ENCODE measurements around the gene ATP7B. TPM values are rescaled to one million over a fixed set of nuclear protein-coding genes. Genes with fewer than 3 reads are reported as not detected.
A peak's percentile ranks its signal among the peaks of the same experiment; 100 is the strongest.

Gene ATP7B
- polyA plus RNA-seq, 1 donor, result 47.4 TPM

DNA sequence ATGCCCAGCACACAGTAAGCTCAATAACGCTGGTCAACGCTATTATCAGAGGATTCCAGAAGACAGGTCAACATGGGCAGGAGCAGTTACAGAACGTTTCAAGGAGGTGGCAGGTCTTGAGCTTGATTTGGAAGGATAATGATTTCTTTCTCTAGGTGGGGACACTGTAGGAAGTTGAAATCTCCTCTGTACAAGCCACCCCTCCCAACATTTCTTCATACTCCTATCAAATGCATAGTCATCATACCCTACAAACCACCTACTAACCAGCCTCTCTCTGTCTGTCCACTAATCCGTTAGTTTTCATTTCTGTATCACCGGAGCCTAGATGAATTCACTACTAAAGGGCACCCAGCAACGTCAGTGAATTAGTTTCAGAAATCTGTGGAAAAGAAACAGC is 1.3 kb downstream of the ATP7B start:
- Histone ChIP-seq H3K4me1 (ENCODE audit: control insufficient read depth, insufficient read depth, low read length) (peaks cover 15% of the 10 kb centered on the region), H3K4me3 (ENCODE audit: low read length) (no peak overlapping the region), H3K9me3 (ENCODE audit: control insufficient read depth, low read depth, low read length) (no peaks in the 10 kb centered on the region), H3K27ac (ENCODE audit: low read length) (no peak overlapping the region), H3K27me3 (ENCODE audit: control insufficient read depth, insufficient read depth, low read length) (no peaks in the 10 kb centered on the region), H3K36me3 (ENCODE audit: control insufficient read depth, insufficient read depth, low read length) (no peaks in the 10 kb centered on the region)
- no peak for DNase-seq
- WGBS (ENCODE audit: insufficient coverage, low lambda C conversion rate), result no CpG with 5 or more reads among the region's 6 CpGs

DNA sequence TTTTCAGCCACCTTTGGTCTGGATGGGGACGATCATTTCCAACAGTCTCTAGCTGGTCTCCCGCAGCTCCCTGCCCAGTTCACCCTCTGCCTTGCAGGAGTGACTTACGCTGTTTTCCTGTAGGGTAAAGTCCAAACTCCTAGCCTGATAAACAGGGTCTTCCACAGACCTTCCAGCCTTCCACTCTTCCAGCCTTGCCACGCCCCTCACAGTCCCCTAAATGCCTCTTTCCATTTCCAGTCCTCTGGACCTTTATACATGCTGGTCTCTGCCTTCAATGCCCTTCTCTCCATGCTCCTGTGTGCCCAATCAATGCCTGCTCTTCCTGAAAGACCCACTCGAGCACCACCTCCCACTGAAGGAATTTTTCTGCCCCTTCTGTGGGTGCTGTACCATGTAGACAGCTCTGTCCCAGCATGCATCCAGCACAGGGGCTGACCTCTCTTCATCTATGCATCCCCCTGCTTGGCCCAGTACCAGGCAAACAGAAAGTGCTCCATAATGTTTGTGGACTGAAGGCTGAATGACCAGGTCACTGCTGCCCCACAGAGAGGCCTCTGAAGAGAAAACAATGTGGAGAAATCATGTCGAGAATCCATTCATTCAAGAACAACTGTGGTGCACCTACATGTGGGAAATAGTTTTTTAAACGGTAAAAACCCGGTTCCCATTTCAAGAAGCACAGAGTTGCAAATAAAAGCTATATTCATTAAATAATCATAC is 4.6 kb downstream of the ATP7B start:
- WGBS (ENCODE audit: insufficient coverage, low lambda C conversion rate), result 80% methylated on average over 1 of the region's 8 CpGs
- no peaks in the 10 kb centered on the region for H3K27me3 ChIP-seq (ENCODE audit: control insufficient read depth, insufficient read depth, low read length)
- peak overlapping the region; percentile 73 for H3K27ac ChIP-seq (ENCODE audit: low read length)
- no peaks in the 10 kb centered on the region for H3K9me3 ChIP-seq (ENCODE audit: control insufficient read depth, low read depth, low read length)
- peak; percentile 66 to 85 for DNase-seq
- H3K4me3 ChIP-seq (ENCODE audit: low read length), result peak overlapping the region; percentile 8
- no peaks in the 10 kb centered on the region for H3K36me3 ChIP-seq (ENCODE audit: control insufficient read depth, insufficient read depth, low read length)
- peaks cover 29% of the 10 kb centered on the region for H3K4me1 ChIP-seq (ENCODE audit: control insufficient read depth, insufficient read depth, low read length)

DNA sequence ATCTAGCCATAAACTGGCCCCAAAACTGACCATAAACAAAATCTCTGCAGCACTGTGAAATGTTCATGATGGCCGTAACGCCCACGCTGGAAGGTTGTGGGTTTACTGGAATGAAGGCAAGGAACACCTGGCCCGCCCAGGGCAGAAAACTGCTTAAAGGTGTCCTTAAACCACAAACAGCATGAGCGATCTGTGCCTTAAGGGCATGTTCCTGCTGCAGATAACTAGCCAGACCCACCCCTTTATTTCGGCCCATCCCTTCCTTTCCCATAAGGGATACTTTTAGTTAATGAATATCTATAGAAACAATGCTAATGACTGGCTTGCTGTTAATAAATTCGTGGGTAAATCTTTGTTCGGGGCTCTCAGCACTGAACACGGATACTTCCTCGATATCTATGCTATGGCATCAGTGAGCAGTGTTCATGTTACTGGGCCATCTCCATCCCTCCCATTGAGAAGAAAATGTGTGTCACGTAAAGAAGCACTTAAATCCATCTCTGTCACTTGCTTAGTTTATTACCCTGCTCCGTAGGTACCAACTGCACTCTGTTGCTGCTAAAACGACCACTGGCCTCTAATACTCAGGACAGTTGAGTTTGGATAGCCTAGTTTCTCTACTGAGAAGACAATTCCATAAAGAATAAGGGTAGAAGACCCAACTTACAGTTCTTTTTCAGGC is 5.3 kb downstream of the ATP7B start:
- H3K27ac ChIP-seq (ENCODE audit: low read length), result peak overlapping the region; percentile 73
- peaks cover 29% of the 10 kb centered on the region for H3K4me1 ChIP-seq (ENCODE audit: control insufficient read depth, insufficient read depth, low read length)
- no peaks in the 10 kb centered on the region for H3K36me3 ChIP-seq (ENCODE audit: control insufficient read depth, insufficient read depth, low read length)

DNA sequence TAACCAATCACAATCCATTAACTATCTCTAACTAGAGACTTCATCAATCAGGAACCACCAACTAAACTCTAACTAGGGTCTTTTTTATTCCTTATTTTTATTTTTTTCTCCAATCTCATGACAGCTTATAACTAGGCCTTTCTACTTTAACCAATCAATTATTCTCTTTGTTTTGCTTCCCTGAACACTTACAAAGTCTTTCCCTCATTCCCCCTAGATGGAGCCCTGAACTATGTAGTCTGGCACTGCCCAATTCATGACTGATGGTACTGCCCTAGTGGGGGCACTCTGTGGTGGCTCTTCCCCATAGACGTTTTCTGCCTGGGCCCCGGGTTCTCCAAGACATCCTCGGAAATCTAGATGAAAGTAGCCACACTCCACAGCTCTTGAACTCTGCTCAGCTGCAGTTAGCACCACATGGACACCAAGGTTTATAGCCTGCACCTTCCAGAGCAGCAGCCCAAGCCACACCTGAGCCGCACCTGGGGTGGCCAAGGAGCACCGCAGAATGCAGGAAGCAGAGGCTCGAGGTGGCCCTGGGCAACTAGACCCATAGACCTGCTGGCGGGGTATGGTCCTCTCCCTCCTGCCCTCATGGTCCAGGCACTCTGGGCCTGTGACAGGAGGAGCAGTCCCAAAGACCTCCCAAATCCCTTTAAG is 6.6 kb downstream of the ATP7B start:
- no CpG with 5 or more reads among the region's 7 CpGs for WGBS (ENCODE audit: insufficient coverage, low lambda C conversion rate)
- H3K9me3 ChIP-seq (ENCODE audit: control insufficient read depth, low read depth, low read length), result no peaks in the 10 kb centered on the region
- H3K4me3 ChIP-seq (ENCODE audit: low read length), result no peak overlapping the region
- H3K4me1 ChIP-seq (ENCODE audit: control insufficient read depth, insufficient read depth, low read length), result peaks cover 35% of the 10 kb centered on the region
- H3K27ac ChIP-seq (ENCODE audit: low read length), result peak overlapping the region; percentile 44
- no peaks in the 10 kb centered on the region for H3K36me3 ChIP-seq (ENCODE audit: control insufficient read depth, insufficient read depth, low read length)
- peak in 1 of 2 donors; percentile 65 for DNase-seq
- no peaks in the 10 kb centered on the region for H3K27me3 ChIP-seq (ENCODE audit: control insufficient read depth, insufficient read depth, low read length)

More for the DNA sequence above, 5.3 kb downstream of the ATP7B start:
- WGBS (ENCODE audit: insufficient coverage, low lambda C conversion rate), result 89% methylated on average over 3 of the region's 13 CpGs
- no peaks in the 10 kb centered on the region for H3K9me3 ChIP-seq (ENCODE audit: control insufficient read depth, low read depth, low read length)
- H3K27me3 ChIP-seq (ENCODE audit: control insufficient read depth, insufficient read depth, low read length), result no peaks in the 10 kb centered on the region
- peak in 1 of 2 donors; percentile 73 for DNase-seq
- H3K4me3 ChIP-seq (ENCODE audit: low read length), result peak overlapping the region; percentile 8

DNA sequence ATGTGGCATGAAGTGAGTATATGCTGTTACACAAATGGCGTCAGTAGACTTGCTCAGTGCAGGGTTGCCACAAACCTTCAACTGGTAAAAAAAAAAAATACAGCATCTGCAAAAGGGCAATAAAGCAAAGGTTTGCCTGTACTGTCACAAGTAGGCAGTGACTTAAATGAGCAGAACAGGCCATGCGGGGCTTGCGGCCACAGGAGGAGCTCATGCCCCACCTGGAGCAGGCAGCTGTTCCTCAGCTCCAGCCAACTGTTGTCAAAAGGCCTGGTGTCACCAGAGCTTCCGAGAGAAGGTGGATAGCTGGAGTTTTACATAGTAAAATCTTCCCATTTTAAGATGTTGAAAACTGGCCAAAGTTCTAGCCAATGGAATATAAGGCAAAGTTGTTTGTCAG is 7.7 kb downstream of the ATP7B start:
- H3K4me3 ChIP-seq (ENCODE audit: low read length), result no peak overlapping the region
- no peaks in the 10 kb centered on the region for H3K9me3 ChIP-seq (ENCODE audit: control insufficient read depth, low read depth, low read length)
- no peaks in the 10 kb centered on the region for H3K27me3 ChIP-seq (ENCODE audit: control insufficient read depth, insufficient read depth, low read length)
- H3K4me1 ChIP-seq (ENCODE audit: control insufficient read depth, insufficient read depth, low read length), result peaks cover 46% of the 10 kb centered on the region
- H3K27ac ChIP-seq (ENCODE audit: low read length), result peak overlapping the region; percentile 17
- DNase-seq, result peak in 1 of 2 donors; percentile 74
- WGBS (ENCODE audit: insufficient coverage, low lambda C conversion rate), result no CpG with 5 or more reads among the region's 4 CpGs
- no peaks in the 10 kb centered on the region for H3K36me3 ChIP-seq (ENCODE audit: control insufficient read depth, insufficient read depth, low read length)

DNA sequence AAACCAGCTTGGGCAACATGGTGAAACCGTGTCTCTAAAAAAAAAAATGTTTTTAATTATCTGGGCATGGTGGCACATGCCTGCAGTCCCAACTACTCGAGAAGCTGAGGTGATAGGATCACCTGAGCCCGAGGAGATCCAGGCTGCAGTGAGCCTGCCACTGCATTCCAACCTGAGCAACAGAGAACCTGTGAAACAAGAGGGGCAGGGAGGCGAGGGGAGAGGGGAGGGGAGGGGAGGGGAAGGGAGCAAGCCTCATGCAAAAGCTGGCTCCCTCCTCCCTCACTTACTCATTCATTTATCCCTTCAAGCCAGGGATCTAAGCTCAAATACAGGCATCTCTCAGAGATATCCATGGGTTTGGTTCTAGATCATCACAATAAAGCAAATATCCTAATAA is 8.9 kb downstream of the ATP7B start:
- no CpG with 5 or more reads among the region's 4 CpGs for WGBS (ENCODE audit: insufficient coverage, low lambda C conversion rate)
- Histone ChIP-seq H3K36me3 (ENCODE audit: control insufficient read depth, insufficient read depth, low read length) (no peaks in the 10 kb centered on the region), H3K27ac (ENCODE audit: low read length) (no peak overlapping the region), H3K4me3 (ENCODE audit: low read length) (no peak overlapping the region), H3K9me3 (ENCODE audit: control insufficient read depth, low read depth, low read length) (no peaks in the 10 kb centered on the region), H3K4me1 (ENCODE audit: control insufficient read depth, insufficient read depth, low read length) (peaks cover 53% of the 10 kb centered on the region), H3K27me3 (ENCODE audit: control insufficient read depth, insufficient read depth, low read length) (no peaks in the 10 kb centered on the region)
- DNase-seq, result no peak

DNA sequence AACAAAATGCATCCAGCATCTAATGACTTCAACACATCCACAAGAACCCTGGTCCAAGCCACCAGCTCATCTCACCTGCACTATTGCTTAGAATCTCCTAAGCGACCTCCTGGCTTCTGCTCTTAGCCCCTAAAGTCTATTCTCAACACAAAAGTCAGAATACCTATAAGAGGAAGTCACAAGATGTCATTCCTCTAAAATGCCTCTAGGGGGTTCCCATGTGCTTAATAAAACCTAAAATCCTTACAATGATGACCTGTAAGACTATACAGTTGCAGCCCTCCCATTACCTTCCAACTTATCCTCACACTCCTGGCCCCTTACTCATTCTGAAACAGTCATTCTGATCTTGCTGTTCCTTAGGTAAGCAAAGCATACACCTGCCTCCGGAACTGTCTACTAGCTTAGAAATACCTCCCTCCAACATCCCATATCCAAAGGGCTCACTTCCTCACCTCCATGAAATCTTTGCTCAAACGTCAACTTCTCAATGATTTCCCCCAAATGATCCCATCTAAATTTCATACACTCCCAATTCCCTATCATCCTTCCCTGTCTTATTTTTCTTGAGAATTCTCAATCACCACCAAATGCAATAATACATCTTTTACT is 10.0 kb downstream of the ATP7B start:
- DNase-seq, result no peak
- Histone ChIP-seq H3K36me3 (ENCODE audit: control insufficient read depth, insufficient read depth, low read length) (no peaks in the 10 kb centered on the region), H3K4me1 (ENCODE audit: control insufficient read depth, insufficient read depth, low read length) (peaks cover 57% of the 10 kb centered on the region), H3K4me3 (ENCODE audit: low read length) (no peak overlapping the region), H3K9me3 (ENCODE audit: control insufficient read depth, low read depth, low read length) (no peaks in the 10 kb centered on the region), H3K27me3 (ENCODE audit: control insufficient read depth, insufficient read depth, low read length) (no peaks in the 10 kb centered on the region), H3K27ac (ENCODE audit: low read length) (no peak overlapping the region)
- WGBS (ENCODE audit: insufficient coverage, low lambda C conversion rate), result 80% methylated on average over 2 of the region's 3 CpGs

DNA sequence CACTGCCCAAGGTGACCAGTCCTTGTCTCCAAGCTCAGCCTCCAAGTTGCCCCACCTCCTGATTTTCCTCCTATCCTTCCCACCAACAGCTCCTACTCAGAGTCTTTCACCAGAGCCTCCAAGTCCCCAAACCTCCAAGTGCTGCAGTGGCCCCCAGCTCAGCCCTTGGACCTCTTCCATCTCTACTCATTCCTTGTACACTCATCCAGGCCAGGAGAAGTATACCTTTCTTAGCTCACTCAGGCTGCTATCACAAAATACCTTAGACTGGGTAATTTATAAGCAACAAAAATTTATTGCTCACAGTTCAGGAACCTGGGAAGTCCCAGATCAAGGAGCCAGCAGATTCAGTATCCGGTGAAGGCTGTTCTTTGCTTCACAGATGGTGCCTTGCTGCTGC is 11.3 kb downstream of the ATP7B start:
- Histone ChIP-seq H3K4me3 (ENCODE audit: low read length) (no peak overlapping the region), H3K9me3 (ENCODE audit: control insufficient read depth, low read depth, low read length) (no peaks in the 10 kb centered on the region), H3K27me3 (ENCODE audit: control insufficient read depth, insufficient read depth, low read length) (no peaks in the 10 kb centered on the region), H3K4me1 (ENCODE audit: control insufficient read depth, insufficient read depth, low read length) (peaks cover 59% of the 10 kb centered on the region), H3K36me3 (ENCODE audit: control insufficient read depth, insufficient read depth, low read length) (no peaks in the 10 kb centered on the region), H3K27ac (ENCODE audit: low read length) (peak overlapping the region; percentile 66)
- DNase-seq, result peak in 1 of 2 donors; percentile 54
- WGBS (ENCODE audit: insufficient coverage, low lambda C conversion rate), result no CpG with 5 or more reads among the region's 1 CpG

DNA sequence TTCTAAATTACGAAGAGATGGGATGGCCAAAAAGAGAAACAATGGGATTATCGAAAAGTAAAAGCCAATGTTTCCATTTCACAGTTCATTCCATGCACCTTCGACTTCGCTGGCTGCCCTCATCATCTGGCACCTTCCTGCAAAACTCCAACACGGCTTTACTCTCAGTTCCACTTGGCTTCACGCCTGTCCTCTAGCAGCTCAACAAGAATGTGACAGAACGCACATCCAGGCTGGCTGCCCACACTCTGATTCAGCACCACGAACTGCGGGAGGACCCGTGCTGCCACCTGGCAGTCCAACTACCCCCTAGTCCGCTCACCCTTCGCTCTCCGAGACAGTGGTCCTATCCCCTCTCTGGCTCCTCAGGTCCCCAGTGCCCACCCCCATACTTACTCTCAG is 11.7 kb downstream of the ATP7B start:
- H3K9me3 ChIP-seq (ENCODE audit: control insufficient read depth, low read depth, low read length), result no peaks in the 10 kb centered on the region
- H3K36me3 ChIP-seq (ENCODE audit: control insufficient read depth, insufficient read depth, low read length), result no peaks in the 10 kb centered on the region
- no peak for DNase-seq
- 29% methylated on average over 1 of the region's 13 CpGs for WGBS (ENCODE audit: insufficient coverage, low lambda C conversion rate)
- H3K4me1 ChIP-seq (ENCODE audit: control insufficient read depth, insufficient read depth, low read length), result peaks cover 55% of the 10 kb centered on the region
- H3K27ac ChIP-seq (ENCODE audit: low read length), result peak overlapping the region; percentile 66
- no peak overlapping the region for H3K4me3 ChIP-seq (ENCODE audit: low read length)
- H3K27me3 ChIP-seq (ENCODE audit: control insufficient read depth, insufficient read depth, low read length), result no peaks in the 10 kb centered on the region

Data from large intestine (tissue), 3 donors.